ENCODE data around the gene EIF6.
"Not testable (repeated sequence)": the region's sequence is repeated elsewhere in the genome, so short reads cannot be mapped to it uniquely, and the experiment has no call there.

EIF6 gene

DNA sequence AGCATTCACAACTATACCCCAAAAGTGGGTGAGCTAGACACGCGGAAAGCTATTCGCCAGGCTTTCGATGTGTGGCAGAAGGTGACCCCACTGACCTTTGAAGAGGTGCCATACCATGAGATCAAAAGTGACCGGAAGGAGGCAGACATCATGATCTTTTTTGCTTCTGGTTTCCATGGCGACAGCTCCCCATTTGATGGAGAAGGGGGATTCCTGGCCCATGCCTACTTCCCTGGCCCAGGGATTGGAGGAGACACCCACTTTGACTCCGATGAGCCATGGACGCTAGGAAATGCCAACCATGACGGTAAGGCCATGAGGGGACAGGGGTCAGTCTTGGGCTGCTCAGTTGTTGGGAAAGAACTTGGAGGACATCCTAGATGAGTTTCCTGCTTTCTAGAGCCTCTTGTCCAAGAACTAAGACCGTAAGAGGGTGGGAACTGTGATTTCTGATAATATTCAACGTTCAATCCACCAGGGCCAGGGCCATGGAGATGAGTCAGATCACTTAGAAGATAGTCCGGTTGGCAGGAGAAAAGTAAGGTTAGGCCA, 30.0 kb downstream of the EIF6 start:
- no peak for DNase-seq (ENCODE audit: low spot score)

- DNase-seq (ENCODE audit: low spot score), result no peak
These were observed 31.6 kb downstream of the EIF6 start for GRCh38 chr20:35253010-35253409.

DNA sequence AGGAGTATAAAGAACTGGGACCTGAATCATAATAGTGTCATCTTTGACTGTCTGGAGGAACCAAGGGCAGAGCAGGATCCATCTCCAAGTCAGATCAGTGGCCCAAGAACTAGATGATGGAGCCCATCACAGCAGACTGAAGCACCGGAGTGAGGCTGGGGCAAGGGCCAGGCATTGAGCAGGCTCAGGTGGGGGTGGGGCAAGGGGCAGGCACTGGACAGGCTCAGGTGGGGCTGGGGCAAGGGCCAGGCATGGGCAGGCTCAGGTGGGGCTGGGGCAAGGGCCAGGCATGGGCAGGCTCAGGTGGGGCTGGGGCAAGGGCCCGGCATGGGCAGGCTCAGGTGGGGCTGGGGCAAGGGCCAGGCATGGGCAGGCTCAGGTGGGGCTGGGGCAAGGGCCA, 32.0 kb downstream of the EIF6 start:
- not testable (repeated sequence) for DNase-seq (ENCODE audit: low spot score)

DNA sequence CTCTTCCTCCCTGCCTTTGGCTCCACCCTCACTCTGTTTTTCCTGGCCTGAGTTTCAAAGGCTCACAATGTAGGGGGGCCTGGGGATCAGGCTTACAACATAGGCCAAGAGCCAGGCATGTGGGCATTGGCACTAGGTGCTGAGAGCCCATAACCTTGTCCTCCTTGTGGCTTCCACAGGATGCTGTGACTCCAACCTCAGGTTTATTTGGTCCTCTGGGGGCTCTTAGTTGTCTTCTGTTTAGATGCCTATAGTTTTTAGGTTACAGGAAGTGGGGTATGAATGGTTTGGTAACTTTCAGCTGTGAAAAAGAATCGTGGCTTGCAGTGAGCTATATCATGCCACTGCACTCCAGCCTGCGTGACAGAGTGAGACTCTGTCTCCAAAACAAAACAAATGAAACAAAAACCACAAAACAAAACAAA, 32.5 kb downstream of the EIF6 start:
- no peak for DNase-seq (ENCODE audit: low spot score)

GRCh38 chr20:35251613-35251940, 33.0 kb downstream of the EIF6 start:
- DNase-seq (ENCODE audit: low spot score), result no peak

DNA sequence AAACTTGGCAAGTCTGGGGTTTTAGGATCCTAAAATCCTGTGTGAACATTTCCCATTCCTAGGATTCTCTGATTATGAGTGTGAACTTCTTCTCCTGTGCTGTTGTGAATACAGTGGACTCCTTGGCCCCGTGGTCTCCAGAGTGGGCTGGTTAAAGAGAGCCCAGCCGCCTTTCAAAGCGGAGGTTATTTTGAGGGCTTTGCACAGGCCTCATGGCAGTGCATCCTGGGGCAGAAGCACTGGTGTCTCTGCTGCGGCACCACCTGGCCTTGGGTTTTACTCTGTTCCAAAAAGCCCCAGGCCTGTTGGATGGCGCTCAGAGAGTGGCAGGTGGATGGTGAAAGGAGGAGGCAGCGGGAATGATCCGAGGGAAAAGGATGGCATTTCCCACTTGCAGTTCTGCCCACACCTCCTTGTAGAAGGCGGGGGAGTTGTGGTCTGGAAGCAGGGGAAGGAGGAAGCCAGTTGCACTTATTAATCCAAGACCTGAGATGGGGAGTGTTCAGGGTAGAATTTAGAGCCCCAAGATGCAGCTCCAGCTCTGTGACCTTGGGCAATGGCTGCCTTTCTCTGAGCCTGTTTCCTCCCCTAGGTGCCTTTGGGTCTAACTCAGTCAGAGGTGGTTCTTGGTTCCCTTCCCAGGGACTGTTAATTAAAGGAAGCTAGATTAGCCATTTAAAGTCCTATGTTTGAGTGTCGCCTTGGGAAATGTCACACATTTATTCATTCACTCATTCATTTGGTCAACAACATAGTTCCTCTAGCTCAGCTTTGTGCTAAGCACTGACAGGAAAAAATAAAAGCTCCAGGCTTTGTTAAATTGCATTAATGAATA, 35.7 kb downstream of the EIF6 start:
- no peak for DNase-seq (ENCODE audit: low spot score)

DNA sequence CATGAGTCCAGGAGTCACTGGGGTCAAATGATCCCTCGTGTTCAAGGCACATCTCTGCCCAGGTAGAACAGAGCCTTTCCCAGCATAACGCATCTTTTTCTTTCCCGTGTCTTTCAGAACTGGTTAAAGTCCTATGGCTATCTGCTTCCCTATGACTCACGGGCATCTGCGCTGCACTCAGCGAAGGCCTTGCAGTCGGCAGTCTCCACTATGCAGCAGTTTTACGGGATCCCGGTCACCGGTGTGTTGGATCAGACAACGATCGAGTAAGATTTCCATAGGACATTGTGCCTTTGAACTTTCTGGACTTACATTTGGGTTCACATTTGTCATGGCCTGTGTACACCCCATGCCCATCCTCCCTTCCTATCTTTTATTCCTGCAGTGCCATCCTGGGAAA, 37.8 kb downstream of the EIF6 start:
- DNase-seq (ENCODE audit: low spot score), result no peak

- DNase-seq (ENCODE audit: low spot score), result no peak
These were observed 40.6 kb downstream of the EIF6 start for GRCh38 chr20:35243986-35244385.

- DNase-seq (ENCODE audit: low spot score), result no peak
These were observed 41.3 kb downstream of the EIF6 start for GRCh38 chr20:35243317-35243716.

- no peak for DNase-seq (ENCODE audit: low spot score)
These were observed 43.7 kb downstream of the EIF6 start for GRCh38 chr20:35240811-35241293.

DNA sequence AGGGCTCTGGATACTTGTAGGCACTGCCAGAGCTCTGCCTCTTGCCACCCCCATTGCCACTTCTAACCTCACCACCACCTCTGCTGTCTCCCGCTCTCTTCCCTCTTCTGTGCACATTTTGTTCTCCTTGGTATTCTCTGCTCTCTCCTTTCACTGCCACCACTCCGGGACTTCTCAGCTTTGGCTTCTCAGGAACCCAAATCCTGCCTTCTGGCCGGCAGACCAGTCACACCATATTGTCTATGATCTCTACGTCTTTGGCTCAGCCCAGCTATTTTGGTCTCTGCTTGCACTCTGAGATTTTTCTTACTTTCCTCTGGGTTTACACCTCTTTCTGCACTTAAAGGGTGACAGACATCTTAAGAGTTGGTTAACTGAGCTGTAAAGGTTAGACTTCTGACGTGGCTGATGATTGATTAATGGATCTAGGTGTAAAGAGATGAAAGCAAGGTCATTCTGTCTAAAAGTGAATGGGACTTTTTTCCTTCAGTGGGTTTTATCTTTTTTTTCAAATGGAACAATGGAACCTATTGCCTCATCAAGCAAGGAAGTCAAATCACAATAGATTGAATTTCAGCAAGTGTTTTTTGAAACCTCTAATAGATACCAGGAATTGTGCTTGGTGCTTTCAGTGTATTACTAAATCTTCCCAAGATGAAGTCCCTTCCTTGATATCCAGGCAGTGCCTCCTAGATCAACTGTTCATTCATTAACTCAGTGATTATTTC, 44.3 kb downstream of the EIF6 start:
- no peak for DNase-seq (ENCODE audit: low spot score)

GRCh38 chr20:35238735-35239134, 45.8 kb downstream of the EIF6 start:
- DNase-seq (ENCODE audit: low spot score), result no peak

- no peak for DNase-seq (ENCODE audit: low spot score)
These were observed 46.4 kb downstream of the EIF6 start for GRCh38 chr20:35238170-35238569.

- no peak for DNase-seq (ENCODE audit: low spot score)
These were observed 47.1 kb downstream of the EIF6 start for GRCh38 chr20:35237486-35237885.

- no peak for DNase-seq (ENCODE audit: low spot score)
These were observed 48.7 kb downstream of the EIF6 start for GRCh38 chr20:35235881-35236280.

DNA sequence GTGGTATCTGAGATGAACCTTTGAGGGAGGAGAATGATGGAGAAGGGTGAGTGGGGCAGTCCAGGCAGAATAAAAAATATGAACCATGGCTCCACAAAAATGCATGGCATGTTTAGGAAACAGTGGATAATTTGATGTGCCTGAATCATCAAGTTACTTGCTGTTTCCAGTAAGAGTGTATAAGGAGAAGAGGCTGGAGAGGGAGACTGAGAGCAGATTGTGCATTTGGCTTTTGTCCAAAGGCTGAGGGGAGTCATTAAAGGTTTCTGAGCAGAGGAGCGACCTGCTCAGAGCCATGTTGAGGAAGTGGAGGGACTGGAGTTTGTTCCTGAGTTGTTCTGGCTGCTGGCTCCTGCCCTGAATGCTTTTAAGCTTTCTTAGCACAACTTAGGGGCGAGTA, 52.0 kb downstream of the EIF6 start:
- no peak for DNase-seq (ENCODE audit: low spot score)

All from Ammon's horn (tissue), 1 donor.